CD14-positive monocyte (primary cell): Measurements from ENCODE around the gene AP1G2. TPM values are rescaled to one million over a fixed set of nuclear protein-coding genes. Genes with fewer than 3 reads are reported as not detected.
A peak's percentile ranks its signal among the peaks of the same experiment; 100 is the strongest.

Source experiments
- DNase-seq, 3 donors: peaks; one replicate each; pipeline ENCODE4 v3.0.0-alpha.2; 2011 to 2022
- H2AFZ ChIP-seq: 2 replicates; pipeline ENCODE4 v1.6.0; 2012; ENCODE audit warnings: mild to moderate bottlenecking, low read depth, low read length, inconsistent platforms; ENCODE audit not compliant: insufficient read depth, poor library complexity, severe bottlenecking
- H3K27ac ChIP-seq, 2 donors: 1 replicate in 1 of 2; 2 replicates in 1 of 2; pipeline ENCODE4 v1.5.1; 2012 to 2013; ENCODE audit warnings: low read length in 2 of 2, control low read depth in 1 of 2, inconsistent platforms in 1 of 2, low read depth in 1 of 2, mild to moderate bottlenecking in 1 of 2
- H3K27me3 ChIP-seq, 2 donors: one replicate each; pipeline versions ENCODE4 v1.6.0 to v1.6.1; 2011 to 2013; ENCODE audit warnings: low read length in 2 of 2; ENCODE audit not compliant: control insufficient read depth in 2 of 2, insufficient read depth in 2 of 2
- H3K36me3 ChIP-seq, 2 donors: replicated peaks in 1 of 2; 1 replicate in 1 of 2; 2 replicates in 1 of 2; pipeline versions ENCODE4 v1.5.1 to v1.6.1; 2012 to 2013; ENCODE audit warnings: low read length in 2 of 2, control low read depth in 1 of 2, inconsistent platforms in 1 of 2, mild to moderate bottlenecking in 1 of 2; ENCODE audit not compliant: insufficient read depth in 2 of 2, control insufficient read depth in 1 of 2
- H3K4me1 ChIP-seq, 2 donors: 1 replicate in 1 of 2; 2 replicates in 1 of 2; pipeline versions ENCODE4 v1.5.1 to v1.6.1; 2012 to 2013; ENCODE audit warnings: low read length in 2 of 2, control low read depth in 1 of 2, inconsistent platforms in 1 of 2, mild to moderate bottlenecking in 1 of 2, moderate library complexity in 1 of 2; ENCODE audit not compliant: insufficient read depth in 2 of 2, control insufficient read depth in 1 of 2
- H3K4me2 ChIP-seq: replicated peaks from 2 replicates; pipeline ENCODE3; 2012; ENCODE audit warnings: low read length, moderate library complexity, mild to moderate bottlenecking; ENCODE audit not compliant: poor library complexity, severe bottlenecking; ENCODE audit errors: extremely low read depth
- H3K4me3 ChIP-seq, 3 experiments: fragments of 200-600 bp in 1 of 3; sonication (generic) in 1 of 3; replicated peaks in 1 of 3; 1 replicate in 2 of 3; 2 replicates in 1 of 3; pipeline ENCODE4 v1.5.1; 2011 to 2013; ENCODE audit warnings: low read length in 3 of 3, mild to moderate bottlenecking in 3 of 3, control low read depth in 2 of 3, low read depth in 2 of 3, inconsistent platforms in 1 of 3, moderate library complexity in 1 of 3
- H3K79me2 ChIP-seq: 2 replicates; pipeline ENCODE4 v1.6.0; 2012; ENCODE audit warnings: mild to moderate bottlenecking, control low read depth, inconsistent platforms, low read length, moderate library complexity; ENCODE audit not compliant: insufficient read depth
- H3K9ac ChIP-seq: 2 replicates; pipeline ENCODE4 v1.6.0; 2017; ENCODE audit warnings: low read length, mild to moderate bottlenecking; ENCODE audit not compliant: insufficient read depth, poor library complexity, severe bottlenecking
- H3K9me3 ChIP-seq, 2 donors: replicated peaks in 1 of 2; 1 replicate in 1 of 2; 2 replicates in 1 of 2; pipeline versions ENCODE4 v1.5.1 to v1.6.1; 2012 to 2013; ENCODE audit warnings: low read length in 2 of 2, control low read depth in 1 of 2; ENCODE audit not compliant: control insufficient read depth in 1 of 2, insufficient read depth in 1 of 2
- H4K20me1 ChIP-seq: 2 replicates; pipeline ENCODE4 v1.6.0; 2012; ENCODE audit warnings: mild to moderate bottlenecking, low read length, control low read depth, moderate library complexity; ENCODE audit not compliant: insufficient read depth
- H3K27ac Mint-ChIP-seq, 7 donors: one replicate each; pipeline ENCODE4 v1.8.0; 2020; ENCODE audit warnings: mild to moderate bottlenecking in 7 of 7, mixed read lengths in 7 of 7, moderate library complexity in 6 of 7, inconsistent platforms in 2 of 7
- H3K27me3 Mint-ChIP-seq, 3 donors: one replicate each; pipeline ENCODE4 v1.8.0; 2021 to 2022; ENCODE audit warnings: low read depth in 3 of 3, mild to moderate bottlenecking in 3 of 3, mixed read lengths in 3 of 3, moderate library complexity in 3 of 3, inconsistent platforms in 1 of 3
- H3K36me3 Mint-ChIP-seq, 2 donors: one replicate each; pipeline ENCODE4 v1.8.0; 2020; ENCODE audit warnings: mixed read lengths in 2 of 2, inconsistent platforms in 1 of 2, mild to moderate bottlenecking in 1 of 2
- H3K4me1 Mint-ChIP-seq: one replicate; pipeline ENCODE4 v1.8.0; 2020; ENCODE audit warnings: mild to moderate bottlenecking, mixed read lengths
- H3K4me3 Mint-ChIP-seq, 2 donors: one replicate each; pipeline ENCODE4 v1.8.0; 2020; ENCODE audit warnings: mild to moderate bottlenecking in 2 of 2, mixed read lengths in 2 of 2, moderate library complexity in 1 of 2
- H3K9me3 Mint-ChIP-seq, 7 donors: one replicate each; pipeline ENCODE4 v1.8.0; 2020 to 2022; ENCODE audit warnings: mixed read lengths in 7 of 7, mild to moderate bottlenecking in 6 of 7, moderate library complexity in 6 of 7, inconsistent platforms in 2 of 7
- CTCF ChIP-seq: fragments of 200-600 bp; IDR thresholded peaks from one replicate; pipeline ENCODE4 v1.8.0; 2022; ENCODE audit warnings: antibody characterized with exemption, mild to moderate bottlenecking
- WGBS: methylation state at CpG from one replicate; pipeline ENCODE4 v1.1.5; 2013; ENCODE audit warnings: missing lambda C conversion rate; ENCODE audit not compliant: insufficient coverage; 5-methylcytosine and 5-hydroxymethylcytosine counted together
- intact Hi-C, 2 donors: fragments of 100-400 bp; cut with micrococcal nuclease; formaldehyde crosslinking; loops; one replicate each; pipeline versions ENCODE4 v1.15.0 to v1.15.1; 2023
- polyA plus RNA-seq, 3 donors: library from polyadenylated mRNA; depleted of rRNA in 1 of 3; unstranded in 2 of 3; stranded (reverse) in 1 of 3; fragments of 300-500 nt in 2 of 3; fragments of >200 nt in 1 of 3; fragmentation: Illumina TruSeq in 2 of 3; gene quantifications; 1 replicate in 2 of 3; 2 replicates in 1 of 3; pipeline ENCODE4 v1.2.3, GENCODE V29; 2012 to 2021

Gene AP1G2
- polyA plus RNA-seq, 3 donors: 32.2 to 437 (median 37.0) TPM

- H3K36me3 ChIP-seq: no peaks in the 10 kb centered on the region
- H3K9me3 ChIP-seq: peaks cover 0 to 6% of the 10 kb centered on the region in 2 donors
- intact Hi-C loops: no loop called here
- H3K4me1 ChIP-seq: peaks cover 20 to 32% of the 10 kb centered on the region in 2 donors
- no peak for DNase-seq
- H3K9ac ChIP-seq: no peak overlapping the region
- H3K27ac Mint-ChIP-seq: no peak overlapping the region
- peaks cover 20% of the 10 kb centered on the region for H3K4me1 Mint-ChIP-seq
- no peaks in the 10 kb centered on the region for H4K20me1 ChIP-seq
- peaks cover 0 to 18% (median 10%) of the 10 kb centered on the region in 7 donors for H3K9me3 Mint-ChIP-seq
- H3K27me3 Mint-ChIP-seq: peaks cover 47 to 66% (median 61%) of the 10 kb centered on the region in 3 donors
- WGBS: 9% methylated on average over 10 of the region's 24 CpGs
- H3K27ac ChIP-seq: no peak overlapping the region
- no peak for TF ChIP-seq CTCF
- H3K4me2 ChIP-seq: no peak overlapping the region
- no peak overlapping the region for H3K4me3 ChIP-seq
- H3K79me2 ChIP-seq: no peaks in the 10 kb centered on the region
- H3K27me3 ChIP-seq: peaks cover 37 to 52% of the 10 kb centered on the region in 2 donors
- H3K4me3 Mint-ChIP-seq: peak overlapping the region in 1 of 2 donors; percentile 39
- H2AFZ ChIP-seq: no peak overlapping the region
- peaks cover 3 to 7% of the 10 kb centered on the region in 2 donors for H3K36me3 Mint-ChIP-seq
Measured at GRCh38 chr14:23577710-23578392, 10.3 kb upstream of the AP1G2 start.

- H3K4me3 ChIP-seq: peak overlapping the region in 1 of 3 experiments; percentile 43
- H3K9me3 ChIP-seq: peaks cover 0 to 6% of the 10 kb centered on the region in 2 donors
- H4K20me1 ChIP-seq: no peaks in the 10 kb centered on the region
- Mint-ChIP-seq H3K4me3 (peak overlapping the region; percentile 45 to 88), H3K9me3 (peaks cover 0 to 18% (median 10%) of the 10 kb centered on the region in 7 donors), H3K36me3 (peaks cover 3 to 7% of the 10 kb centered on the region in 2 donors), H3K27ac (peak overlapping the region in 1 of 7 donors; percentile 50), H3K4me1 (peaks cover 27% of the 10 kb centered on the region), H3K27me3 (peaks cover 47 to 64% (median 61%) of the 10 kb centered on the region in 3 donors)
- 6% methylated on average over 45 of the region's 67 CpGs for WGBS
- H3K9ac ChIP-seq: no peak overlapping the region
- DNase-seq: no peak
- peak overlapping the region; percentile 47 for H3K4me2 ChIP-seq
- H3K27ac ChIP-seq: no peak overlapping the region
- H3K27me3 ChIP-seq: peaks cover 37 to 52% of the 10 kb centered on the region in 2 donors
- no peak for TF ChIP-seq CTCF
- intact Hi-C loops: no loop called here
- H3K36me3 ChIP-seq: no peaks in the 10 kb centered on the region
- H3K4me1 ChIP-seq: peaks cover 27 to 39% of the 10 kb centered on the region in 2 donors
- H2AFZ ChIP-seq: peak overlapping the region; percentile 48
- H3K79me2 ChIP-seq: no peaks in the 10 kb centered on the region
Measured at GRCh38 chr14:23577004-23577681, 9.6 kb upstream of the AP1G2 start.
